Fibroblast of the aortic adventitia (primary cell): ENCODE data around the gene CPED1. TPM values are rescaled to one million over a fixed set of nuclear protein-coding genes. Genes with fewer than 3 reads are reported as not detected.

Experiments
- DNase-seq: peaks from one replicate; pipeline ENCODE4 v3.0.0-alpha.2; 2010; ENCODE audit warnings: low read depth
- H3K4me3 ChIP-seq: 2 replicates; pipeline ENCODE4 v1.5.1; 2011; ENCODE audit warnings: low read depth, mild to moderate bottlenecking, control low read depth, low read length, moderate library complexity
- CTCF ChIP-seq: IDR thresholded peaks from 2 replicates; pipeline ENCODE4 v1.5.1; 2011; ENCODE audit warnings: mild to moderate bottlenecking, low read length, control low read depth, inconsistent platforms; ENCODE audit not compliant: insufficient read depth
- total RNA-seq: library from RNA; depleted of rRNA; stranded (reverse); fragments of >200 nt; gene quantifications from 2 replicates; pipeline ENCODE4 v1.2.3, GENCODE V29; 2012; ENCODE audit warnings: low replicate concordance

Gene CPED1
- 30.0 and 119 TPM in 2 replicates for total RNA-seq

- peak within 1 kb of the TSS; percentile 79 for H3K4me3 ChIP-seq
Observed at GRCh38 chr7:120988591-120989256, at the start of gene CPED1. Gene CPED1 (plus strand): TSS chr7:120988711. CDS start chr7:120989622, 911 bp downstream.

GRCh38 chr7:120939345-120939744 lies 49.2 kb upstream of the CPED1 start:
- DNase-seq: no peak
- no peak for TF ChIP-seq CTCF
- H3K4me3 ChIP-seq: no peak overlapping the region

More at GRCh38 chr7:120988591-120989256, at the start of gene CPED1:
- TF ChIP-seq CTCF: no peak
- peak; percentile 95 for DNase-seq

GRCh38 chr7:120941064-120941463 lies 47.4 kb upstream of the CPED1 start:
- peak; percentile 16 for DNase-seq
- H3K4me3 ChIP-seq: no peak overlapping the region
- no peak for TF ChIP-seq CTCF

- no peak for TF ChIP-seq CTCF
- DNase-seq: no peak
- no peak overlapping the region for H3K4me3 ChIP-seq
Observed at GRCh38 chr7:120941856-120942255, 46.7 kb upstream of the CPED1 start.

- no peak overlapping the region for H3K4me3 ChIP-seq
- no peak for TF ChIP-seq CTCF
- no peak for DNase-seq
Observed at GRCh38 chr7:120942861-120943260, 45.6 kb upstream of the CPED1 start.

GRCh38 chr7:120944826-120945562 lies 43.5 kb upstream of the CPED1 start:
- DNase-seq: no peak
- TF ChIP-seq CTCF: no peak
- no peak overlapping the region for H3K4me3 ChIP-seq
